ENCODE measurements around the gene KCNE1. TPM values are rescaled to one million over a fixed set of nuclear protein-coding genes. Genes with fewer than 3 reads are reported as not detected.

The KCNE1 gene
- total and polyA plus RNA-seq, 7 experiments from 2014 or later, result 0.24 to 9.2 (median 0.49) TPM; not detected in 2

DNA sequence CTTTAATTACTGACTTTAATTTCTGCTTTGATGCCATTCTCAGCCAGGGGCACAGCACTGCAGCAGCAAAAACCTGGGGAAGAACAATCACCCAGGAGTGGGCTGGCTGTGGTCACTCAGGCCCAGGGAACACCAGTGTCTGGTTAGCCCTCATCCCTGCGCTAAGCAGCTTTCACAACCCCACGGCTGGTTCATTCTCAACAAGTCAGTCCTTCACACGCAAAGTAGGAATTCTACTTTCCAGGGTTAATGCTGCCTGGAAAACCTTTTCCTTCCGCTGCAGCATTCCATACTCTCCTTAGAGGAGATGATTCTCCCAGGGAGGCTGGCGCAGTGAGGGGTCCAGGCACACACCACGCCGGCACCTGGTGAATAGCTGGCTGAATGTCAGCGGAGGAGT is 24.3 kb upstream of the KCNE1 start:
- H3K27me3 ChIP-seq (ENCODE audit: control insufficient read depth in 2 of 2, insufficient read depth in 2 of 2, low read length in 2 of 2), result no peaks in the 10 kb centered on the region
- CTCF ChIA-PET, result no interaction called here

GRCh38 chr21:34535886-34536285 is 23.9 kb upstream of the KCNE1 start:
- ChIA-PET CTCF (no interaction called here), POLR2A (no interaction called here)
- Mint-ChIP-seq H3K4me3 (no peak overlapping the region), H3K4me1 (peaks cover 0 to 10% (median 0%) of the 10 kb centered on the region in 7 donors), H3K36me3 (peaks cover 0 to 14% (median 6%) of the 10 kb centered on the region in 5 donors), H3K27me3 (no peaks in the 10 kb centered on the region), H3K27ac (no peak overlapping the region), H3K9me3 (peaks cover 0 to 6% (median 0%) of the 10 kb centered on the region in 11 donors)
- no peaks in the 10 kb centered on the region for H3K27me3 ChIP-seq (ENCODE audit: control insufficient read depth in 2 of 2, insufficient read depth in 2 of 2, low read length in 2 of 2)
- no peaks in the 10 kb centered on the region for H3K4me1 ChIP-seq (ENCODE audit: control insufficient read depth in 2 of 2, insufficient read depth in 2 of 2, low read length in 2 of 2)
- intact Hi-C loops (cut with micrococcal nuclease), result no loop called here
- no peak overlapping the region for H3K27ac ChIP-seq (ENCODE audit: low read depth, low read length)
- ATAC-seq (no peak), DNase-seq (no peak)
- H3K4me3 ChIP-seq (ENCODE audit: low read length), result no peak overlapping the region
- no peaks in the 10 kb centered on the region for H3K9me3 ChIP-seq (ENCODE audit: control insufficient read depth in 2 of 3, low read length in 3 of 3)
- no peaks in the 10 kb centered on the region for H3K36me3 ChIP-seq (ENCODE audit: control insufficient read depth in 2 of 3, insufficient read depth in 3 of 3, low read length in 3 of 3)

More for the DNA sequence above, 24.3 kb upstream of the KCNE1 start:
- POLR2A ChIA-PET, result no interaction called here
- H3K4me3 ChIP-seq (ENCODE audit: low read length), result no peak overlapping the region
- Mint-ChIP-seq H3K9me3 (peaks cover 0 to 2% (median 0%) of the 10 kb centered on the region in 11 donors), H3K4me3 (no peak overlapping the region), H3K27me3 (no peaks in the 10 kb centered on the region), H3K27ac (no peak overlapping the region), H3K36me3 (peaks cover 0 to 14% (median 4%) of the 10 kb centered on the region in 5 donors), H3K4me1 (peaks cover 0 to 10% (median 0%) of the 10 kb centered on the region in 7 donors)
- no peaks in the 10 kb centered on the region for H3K36me3 ChIP-seq (ENCODE audit: control insufficient read depth in 2 of 3, insufficient read depth in 3 of 3, low read length in 3 of 3)
- no peak overlapping the region for H3K27ac ChIP-seq (ENCODE audit: low read depth, low read length)
- no peak for DNase-seq
- H3K9me3 ChIP-seq (ENCODE audit: control insufficient read depth in 2 of 3, low read length in 3 of 3), result no peaks in the 10 kb centered on the region
- intact Hi-C loops (cut with micrococcal nuclease), result no loop called here
- no peak for ATAC-seq
- H3K4me1 ChIP-seq (ENCODE audit: control insufficient read depth in 2 of 2, insufficient read depth in 2 of 2, low read length in 2 of 2), result no peaks in the 10 kb centered on the region

DNA sequence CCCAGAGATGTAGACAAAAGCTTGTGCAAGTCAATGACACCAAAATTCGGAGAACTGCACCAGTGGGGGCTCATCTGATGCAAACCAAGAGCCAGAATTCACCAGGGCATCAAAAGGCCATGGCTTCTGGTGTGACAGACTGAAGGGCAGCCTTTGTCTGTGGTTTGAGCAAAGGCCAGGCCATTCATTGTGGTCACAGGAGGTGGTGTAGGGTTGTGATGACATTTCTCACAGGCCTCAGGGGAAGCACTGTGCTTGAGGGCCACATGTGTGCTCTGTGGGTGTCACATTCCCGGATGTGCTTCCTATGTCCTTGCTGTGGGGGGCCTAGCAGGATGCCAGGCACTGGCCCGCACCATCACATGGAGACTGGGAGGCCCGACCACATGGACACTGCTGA is 22.5 kb upstream of the KCNE1 start:
- intact Hi-C loops (cut with micrococcal nuclease), result no loop called here
- ATAC-seq (peak; percentile 61), DNase-seq (no peak)
- H3K4me3 Mint-ChIP-seq, result no peak overlapping the region
- Histone ChIP-seq H3K36me3 (ENCODE audit: control insufficient read depth in 2 of 3, insufficient read depth in 3 of 3, low read length in 3 of 3) (no peaks in the 10 kb centered on the region), H3K27me3 (ENCODE audit: control insufficient read depth in 2 of 2, insufficient read depth in 2 of 2, low read length in 2 of 2) (no peaks in the 10 kb centered on the region), H3K9me3 (ENCODE audit: control insufficient read depth in 2 of 3, low read length in 3 of 3) (no peaks in the 10 kb centered on the region), H3K4me3 (ENCODE audit: low read length) (no peak overlapping the region), H3K27ac (ENCODE audit: low read depth, low read length) (no peak overlapping the region), H3K4me1 (ENCODE audit: control insufficient read depth in 2 of 2, insufficient read depth in 2 of 2, low read length in 2 of 2) (no peaks in the 10 kb centered on the region)
- H3K36me3 Mint-ChIP-seq, result peaks cover 0 to 14% (median 6%) of the 10 kb centered on the region in 5 donors
- ChIA-PET POLR2A (no interaction called here), CTCF (no interaction called here)
- H3K4me1 Mint-ChIP-seq, result peaks cover 0 to 10% (median 0%) of the 10 kb centered on the region in 7 donors
- H3K27me3 Mint-ChIP-seq, result no peaks in the 10 kb centered on the region
- H3K9me3 Mint-ChIP-seq, result peaks cover 0 to 6% (median 0%) of the 10 kb centered on the region in 11 donors
- H3K27ac Mint-ChIP-seq, result no peak overlapping the region

DNA sequence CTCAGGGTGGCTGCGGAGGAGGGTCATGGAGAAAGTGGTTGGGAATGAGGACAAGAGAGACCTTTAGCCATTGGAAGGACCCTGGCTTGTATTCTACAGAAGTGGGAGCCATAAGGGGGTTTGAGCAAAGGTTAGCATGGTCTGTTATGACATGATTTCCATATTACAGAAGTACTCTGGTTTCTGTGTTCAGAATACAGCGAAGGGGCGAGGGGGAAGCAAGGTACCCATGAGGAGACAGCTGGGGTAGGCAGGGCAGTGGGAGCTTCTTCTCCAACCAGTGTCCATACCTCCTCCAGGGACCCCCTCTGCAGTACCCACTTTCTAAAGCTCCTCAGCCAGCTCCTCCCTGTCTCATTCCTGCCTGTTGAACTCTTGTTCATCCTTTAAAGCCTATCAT is 21.9 kb upstream of the KCNE1 start:
- Histone ChIP-seq H3K9me3 (ENCODE audit: control insufficient read depth in 2 of 3, low read length in 3 of 3) (no peaks in the 10 kb centered on the region), H3K36me3 (ENCODE audit: control insufficient read depth in 2 of 3, insufficient read depth in 3 of 3, low read length in 3 of 3) (no peaks in the 10 kb centered on the region), H3K27ac (ENCODE audit: low read depth, low read length) (no peak overlapping the region), H3K27me3 (ENCODE audit: control insufficient read depth in 2 of 2, insufficient read depth in 2 of 2, low read length in 2 of 2) (no peaks in the 10 kb centered on the region), H3K4me1 (ENCODE audit: control insufficient read depth in 2 of 2, insufficient read depth in 2 of 2, low read length in 2 of 2) (no peaks in the 10 kb centered on the region), H3K4me3 (ENCODE audit: low read length) (no peak overlapping the region)
- peaks cover 0 to 14% (median 6%) of the 10 kb centered on the region in 5 donors for H3K36me3 Mint-ChIP-seq
- ATAC-seq, result no peak
- H3K27ac Mint-ChIP-seq, result no peak overlapping the region
- H3K27me3 Mint-ChIP-seq, result no peaks in the 10 kb centered on the region
- intact Hi-C loops (cut with micrococcal nuclease), result no loop called here
- peaks cover 0 to 10% (median 0%) of the 10 kb centered on the region in 7 donors for H3K4me1 Mint-ChIP-seq
- POLR2A ChIA-PET, result no interaction called here
- H3K4me3 Mint-ChIP-seq, result no peak overlapping the region
- CTCF ChIA-PET, result no interaction called here
- H3K9me3 Mint-ChIP-seq, result peaks cover 0 to 6% (median 0%) of the 10 kb centered on the region in 11 donors
- no peak for DNase-seq

DNA sequence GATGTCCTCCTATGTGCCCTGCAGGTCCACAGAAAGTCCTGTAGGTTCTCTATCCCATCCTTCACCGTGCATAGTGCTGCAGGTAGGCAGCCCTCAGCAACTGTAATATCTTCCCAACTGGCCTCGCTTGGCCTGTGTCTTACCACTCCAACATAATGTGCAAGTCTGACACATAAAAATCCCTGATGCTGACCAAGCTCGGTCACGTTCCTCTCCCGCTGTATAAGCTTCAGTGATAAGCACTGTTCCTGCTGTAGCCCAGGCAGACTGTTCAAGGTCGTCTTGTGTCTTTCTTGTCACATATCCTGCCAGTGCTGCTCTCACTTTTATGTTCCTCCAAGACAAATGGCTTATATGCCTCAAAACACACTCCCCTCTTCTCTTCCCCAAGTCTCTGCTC is 19.4 kb upstream of the KCNE1 start:
- H3K27me3 ChIP-seq (ENCODE audit: control insufficient read depth in 2 of 2, insufficient read depth in 2 of 2, low read length in 2 of 2), result no peaks in the 10 kb centered on the region
- H3K9me3 ChIP-seq (ENCODE audit: control insufficient read depth in 2 of 3, low read length in 3 of 3), result peaks cover 0 to 4% (median 0%) of the 10 kb centered on the region in 3 experiments
- H3K27ac ChIP-seq (ENCODE audit: low read depth, low read length), result no peak overlapping the region
- H3K36me3 ChIP-seq (ENCODE audit: control insufficient read depth in 2 of 3, insufficient read depth in 3 of 3, low read length in 3 of 3), result no peaks in the 10 kb centered on the region
- H3K4me3 ChIP-seq (ENCODE audit: low read length), result no peak overlapping the region
- peak overlapping the region in 1 of 9 donors; percentile 7 for H3K27ac Mint-ChIP-seq
- ChIA-PET POLR2A (no interaction called here), CTCF (no interaction called here)
- no peaks in the 10 kb centered on the region for H3K27me3 Mint-ChIP-seq
- DNase-seq (no peak), ATAC-seq (no peak)
- H3K9me3 Mint-ChIP-seq, result peaks cover 0 to 17% (median 4%) of the 10 kb centered on the region in 11 donors
- H3K4me1 ChIP-seq (ENCODE audit: control insufficient read depth in 2 of 2, insufficient read depth in 2 of 2, low read length in 2 of 2), result no peaks in the 10 kb centered on the region
- H3K4me1 Mint-ChIP-seq, result peaks cover 0 to 21% (median 9%) of the 10 kb centered on the region in 7 donors
- intact Hi-C loops (cut with micrococcal nuclease), result no loop called here
- peaks cover 0 to 13% (median 4%) of the 10 kb centered on the region in 5 donors for H3K36me3 Mint-ChIP-seq
- no peak overlapping the region for H3K4me3 Mint-ChIP-seq

DNA sequence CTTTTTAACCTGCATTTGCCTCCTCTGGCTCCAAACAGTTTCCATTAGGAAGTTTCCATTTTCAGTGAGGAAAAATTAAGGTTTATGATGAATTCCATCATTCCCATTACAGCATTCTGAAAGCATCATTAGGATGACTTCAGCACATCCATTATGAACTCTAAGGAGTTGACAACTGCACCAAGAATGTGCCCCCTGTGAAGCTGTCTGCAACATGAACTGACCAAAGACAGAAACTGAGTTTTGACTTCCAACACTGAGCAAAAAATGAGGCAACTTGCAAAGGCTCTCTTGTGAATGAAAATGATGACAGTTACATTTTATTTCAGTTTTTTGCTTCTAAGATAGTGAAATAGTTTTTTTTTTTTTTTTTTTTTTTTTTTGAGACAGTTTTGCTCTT is 18.3 kb upstream of the KCNE1 start:
- no peak for ATAC-seq
- H3K4me1 ChIP-seq (ENCODE audit: control insufficient read depth in 2 of 2, insufficient read depth in 2 of 2, low read length in 2 of 2), result no peaks in the 10 kb centered on the region
- H3K27me3 Mint-ChIP-seq, result no peaks in the 10 kb centered on the region
- H3K36me3 Mint-ChIP-seq, result peaks cover 0 to 13% (median 4%) of the 10 kb centered on the region in 5 donors
- H3K4me1 Mint-ChIP-seq, result peaks cover 0 to 25% (median 13%) of the 10 kb centered on the region in 7 donors
- intact Hi-C loops (cut with micrococcal nuclease), result no loop called here
- no peaks in the 10 kb centered on the region for H3K36me3 ChIP-seq (ENCODE audit: control insufficient read depth in 2 of 3, insufficient read depth in 3 of 3, low read length in 3 of 3)
- DNase-seq, result no peak
- ChIA-PET CTCF (no interaction called here), POLR2A (no interaction called here)
- no peak overlapping the region for H3K27ac Mint-ChIP-seq
- H3K9me3 Mint-ChIP-seq, result peaks cover 0 to 17% (median 4%) of the 10 kb centered on the region in 11 donors
- no peaks in the 10 kb centered on the region for H3K27me3 ChIP-seq (ENCODE audit: control insufficient read depth in 2 of 2, insufficient read depth in 2 of 2, low read length in 2 of 2)
- peaks cover 0 to 4% (median 0%) of the 10 kb centered on the region in 3 experiments for H3K9me3 ChIP-seq (ENCODE audit: control insufficient read depth in 2 of 3, low read length in 3 of 3)
- H3K4me3 Mint-ChIP-seq, result no peak overlapping the region
- H3K4me3 ChIP-seq (ENCODE audit: low read length), result no peak overlapping the region
- H3K27ac ChIP-seq (ENCODE audit: low read depth, low read length), result no peak overlapping the region

DNA sequence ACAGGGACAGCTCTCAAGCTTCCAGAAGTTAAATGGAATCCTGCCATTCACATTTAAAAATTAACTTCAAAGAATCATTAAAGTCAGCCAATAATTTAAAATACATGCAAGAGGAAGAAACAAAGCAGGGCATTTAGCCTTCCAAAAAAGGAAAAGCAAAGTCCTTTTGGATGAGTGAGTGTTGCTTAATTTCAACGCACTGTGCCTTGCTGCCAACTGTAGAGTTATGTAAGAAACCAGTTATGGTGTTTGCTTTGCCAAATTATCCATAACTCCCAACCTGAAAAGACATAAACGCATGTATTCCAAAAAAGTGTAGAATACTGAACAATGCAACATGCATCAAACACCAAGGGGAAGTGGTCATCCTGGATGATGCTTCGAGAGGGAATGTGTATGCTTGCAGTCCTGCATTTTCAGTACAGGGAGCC is 16.1 kb upstream of the KCNE1 start:
- ChIA-PET CTCF (no interaction called here), POLR2A (no interaction called here)
- Histone ChIP-seq H3K4me3 (ENCODE audit: low read length) (no peak overlapping the region), H3K4me1 (ENCODE audit: control insufficient read depth in 2 of 2, insufficient read depth in 2 of 2, low read length in 2 of 2) (no peaks in the 10 kb centered on the region), H3K27ac (ENCODE audit: low read depth, low read length) (no peak overlapping the region), H3K36me3 (ENCODE audit: control insufficient read depth in 2 of 3, insufficient read depth in 3 of 3, low read length in 3 of 3) (no peaks in the 10 kb centered on the region), H3K27me3 (ENCODE audit: control insufficient read depth in 2 of 2, insufficient read depth in 2 of 2, low read length in 2 of 2) (no peaks in the 10 kb centered on the region), H3K9me3 (ENCODE audit: control insufficient read depth in 2 of 3, low read length in 3 of 3) (peaks cover 0 to 4% (median 0%) of the 10 kb centered on the region in 3 experiments)
- H3K27me3 Mint-ChIP-seq, result no peaks in the 10 kb centered on the region
- no peak for ATAC-seq
- no peak overlapping the region for H3K27ac Mint-ChIP-seq
- peaks cover 0 to 9% (median 4%) of the 10 kb centered on the region in 5 donors for H3K36me3 Mint-ChIP-seq
- no peak for DNase-seq
- peaks cover 0 to 14% (median 10%) of the 10 kb centered on the region in 7 donors for H3K4me1 Mint-ChIP-seq
- H3K9me3 Mint-ChIP-seq, result peaks cover 0 to 17% (median 4%) of the 10 kb centered on the region in 11 donors
- no peak overlapping the region for H3K4me3 Mint-ChIP-seq
- intact Hi-C loops (cut with micrococcal nuclease), result no loop called here
